Calu3 (cell line): ENCODE results near the gene XCR1. TPM values are rescaled to one million over a fixed set of nuclear protein-coding genes. Genes with fewer than 3 reads are reported as not detected.
A peak's percentile ranks its signal among the peaks of the same experiment; 100 is the strongest.

Experiments used
- BruUV-seq: library from RNA; stranded (reverse); fragments of 400-500 nt; replicated peaks from 2 replicates; lab custom pipeline; 2021; lab: Mats Ljungman, UMichigan
- CTCF ChIA-PET: fragments of 300-600 bp; sonication (Branson Sonifier 250); formaldehyde crosslinking; loops from one replicate; lab custom pipeline; 2022; ENCODE audit warnings: antibody characterized with exemption; lab: Charles Lee
- DNase-seq: peaks from one replicate; pipeline ENCODE4 v3.0.0; 2022
- H3K27ac Mint-ChIP-seq: one replicate; pipeline ENCODE4 v1.8.0; 2022; ENCODE audit warnings: mixed read lengths; ENCODE audit not compliant: unreplicated experiment
- H3K27me3 Mint-ChIP-seq: one replicate; pipeline ENCODE4 v1.8.0; 2022; ENCODE audit warnings: mixed read lengths; ENCODE audit not compliant: unreplicated experiment
- H3K36me3 Mint-ChIP-seq: one replicate; pipeline ENCODE4 v1.8.0; 2022; ENCODE audit warnings: mild to moderate bottlenecking, moderate library complexity, mixed read lengths; ENCODE audit not compliant: insufficient read depth, unreplicated experiment
- H3K4me1 Mint-ChIP-seq: one replicate; pipeline ENCODE4 v1.8.0; 2022; ENCODE audit warnings: mild to moderate bottlenecking, low read depth, mixed read lengths; ENCODE audit not compliant: unreplicated experiment
- H3K4me3 Mint-ChIP-seq: one replicate; pipeline ENCODE4 v1.8.0; 2022; ENCODE audit warnings: mild to moderate bottlenecking, low read depth, moderate library complexity, mixed read lengths; ENCODE audit not compliant: unreplicated experiment
- H3K9me3 Mint-ChIP-seq: one replicate; pipeline ENCODE4 v1.8.0; 2022; ENCODE audit warnings: low read depth, mixed read lengths; ENCODE audit not compliant: unreplicated experiment
- CTCF ChIP-seq: fragments of 200-600 bp; IDR thresholded peaks from one replicate; pipeline ENCODE4 v1.8.0; 2022; ENCODE audit warnings: antibody characterized with exemption; ENCODE audit not compliant: unreplicated experiment
- intact Hi-C: fragments of 100-400 bp; cut with micrococcal nuclease; formaldehyde crosslinking; loops from one replicate; pipeline ENCODE4 v1.10.0; 2022; ENCODE audit not compliant: unreplicated experiment
- total RNA-seq: library from RNA; stranded (reverse); gene quantifications from 2 replicates; pipeline ENCODE4 v1.2.3, GENCODE V29; 2022

The XCR1 gene
- total RNA-seq, 1 experiment from 2014 or later = not detected

DNA sequence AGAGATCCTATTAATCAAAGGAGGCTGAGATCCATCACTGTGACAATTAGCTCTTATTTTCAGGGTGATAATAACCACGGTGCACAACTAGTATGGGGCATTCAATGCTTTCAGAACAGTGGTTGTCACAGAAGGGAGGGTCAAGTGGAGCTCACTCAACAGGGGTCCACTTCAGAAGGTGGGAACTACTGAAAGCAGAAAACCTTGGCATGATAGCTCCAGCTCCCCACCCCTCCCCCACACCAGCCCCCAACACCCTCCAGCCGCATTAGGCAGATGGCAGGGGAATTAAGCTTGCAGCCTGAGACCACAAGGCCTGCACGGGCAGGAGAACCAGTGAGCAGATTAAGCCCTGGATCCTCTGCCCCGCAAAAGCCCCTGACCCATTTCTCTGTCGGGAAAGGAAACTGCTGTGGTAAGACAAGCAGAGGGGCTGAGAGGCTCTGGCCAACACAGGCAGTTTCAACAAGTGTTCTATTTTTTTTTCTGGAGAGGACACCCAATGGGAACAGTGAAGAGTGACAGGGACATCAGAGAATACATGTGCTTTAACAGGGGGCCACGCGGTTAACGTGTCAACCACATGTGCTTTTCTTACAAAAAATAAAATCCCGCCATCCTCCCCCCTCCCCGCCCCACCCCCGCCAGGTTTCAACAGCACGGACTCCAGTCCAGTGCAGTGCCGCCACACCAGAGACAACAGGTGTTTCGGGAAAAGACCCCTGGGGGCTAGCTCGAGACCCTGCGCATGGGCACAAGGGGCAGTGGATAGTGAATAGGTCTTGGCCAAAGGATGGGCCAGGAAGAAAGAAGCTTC, 32.7 kb downstream of the XCR1 start:
- BruUV-seq = no TSS peak
- Mint-ChIP-seq H3K4me1 (no peaks in the 10 kb centered on the region), H3K9me3 (no peaks in the 10 kb centered on the region), H3K4me3 (peak overlapping the region; percentile 80), H3K27me3 (peaks cover 28% of the 10 kb centered on the region), H3K36me3 (peaks cover 22% of the 10 kb centered on the region), H3K27ac (no peak overlapping the region)
- TF ChIP-seq CTCF = no peak
- intact Hi-C loops = no loop called here
- DNase-seq = no peak
- CTCF ChIA-PET = interaction anchor here (1.3 to 1.5 kb wide), 3 partner anchors 9 to 221 kb away, joined by 3 read pairs; no protein-coding TSS in a partner anchor

- BruUV-seq = no TSS peak
- intact Hi-C loops = no loop called here
- TF ChIP-seq CTCF = no peak
- no peak for DNase-seq
- Mint-ChIP-seq H3K9me3 (no peaks in the 10 kb centered on the region), H3K4me3 (no peak overlapping the region), H3K4me1 (peaks cover under 1% of the 10 kb centered on the region), H3K27ac (no peak overlapping the region), H3K36me3 (peaks cover 22% of the 10 kb centered on the region), H3K27me3 (peaks cover 17% of the 10 kb centered on the region)
- CTCF ChIA-PET = no interaction called here
Measured at GRCh38 chr3:45993421-45994027, 33.8 kb downstream of the XCR1 start.

- H3K4me1 Mint-ChIP-seq = peaks cover 8% of the 10 kb centered on the region
Measured at GRCh38 chr3:45992821-45993221, 34.5 kb downstream of the XCR1 start.

More at GRCh38 chr3:45992821-45993221, 34.5 kb downstream of the XCR1 start:
- BruUV-seq = no TSS peak
- Mint-ChIP-seq H3K36me3 (peaks cover 22% of the 10 kb centered on the region), H3K27me3 (peaks cover 10% of the 10 kb centered on the region), H3K4me3 (no peak overlapping the region), H3K9me3 (no peaks in the 10 kb centered on the region), H3K27ac (no peak overlapping the region)
- intact Hi-C loops = no loop called here
- no peak for DNase-seq
- TF ChIP-seq CTCF = no peak
- CTCF ChIA-PET = no interaction called here
